T-helper 2 cell (primary cell): Measurements from ENCODE around the gene ST3GAL2.

Experiments
- DNase-seq, 5 experiments: peaks; one replicate each; pipeline versions ENCODE4 v3.0.0 to v3.0.0-alpha.2; 2012 to 2022
- total RNA-seq, 2 donors: gene quantifications; one replicate each; lab custom pipeline; 2026; lab: John Stamatoyannopoulos, UW

Gene ST3GAL2
- 28.7 to 39.2 reads per million in 2 donors for total RNA-seq

GRCh38 chr16:70438969-70439862 lies at the start of gene ST3GAL2:
TSS of gene ST3GAL2 (minus strand) at chr16:70439100. CDS start at chr16:70398530, 40,570 bp downstream.
- peak; percentile 85 to 97 (median 89) for DNase-seq

- DNase-seq: no peak
Observed at GRCh38 chr16:70484867-70485266, 46.0 kb upstream of the ST3GAL2 start.

GRCh38 chr16:70483426-70483825 lies 44.5 kb upstream of the ST3GAL2 start:
- no peak for DNase-seq

- no peak for DNase-seq
Observed at GRCh38 chr16:70482624-70483023, 43.7 kb upstream of the ST3GAL2 start.

GRCh38 chr16:70481929-70482536 lies 43.1 kb upstream of the ST3GAL2 start:
- no peak for DNase-seq

GRCh38 chr16:70480127-70481105 lies 41.5 kb upstream of the ST3GAL2 start:
- DNase-seq: no peak

GRCh38 chr16:70478912-70479341 lies 40.0 kb upstream of the ST3GAL2 start:
- DNase-seq: no peak

GRCh38 chr16:70478169-70478568 lies 39.3 kb upstream of the ST3GAL2 start:
- DNase-seq: no peak

GRCh38 chr16:70476272-70477020 lies 37.5 kb upstream of the ST3GAL2 start:
- peak in 2 of 5 experiments; percentile 5 to 89 for DNase-seq

- no peak for DNase-seq
Observed at GRCh38 chr16:70475054-70475871, 36.4 kb upstream of the ST3GAL2 start.

- no peak for DNase-seq
Observed at GRCh38 chr16:70474320-70475053, 35.6 kb upstream of the ST3GAL2 start.

GRCh38 chr16:70473446-70474319 lies 34.8 kb upstream of the ST3GAL2 start:
- no peak for DNase-seq

- no peak for DNase-seq
Observed at GRCh38 chr16:70472786-70473433, 34.0 kb upstream of the ST3GAL2 start.

- DNase-seq: no peak
Observed at GRCh38 chr16:70470927-70471341, 32.0 kb upstream of the ST3GAL2 start.

GRCh38 chr16:70470141-70470926 lies 31.4 kb upstream of the ST3GAL2 start:
- no peak for DNase-seq

GRCh38 chr16:70468776-70469525 lies 30.1 kb upstream of the ST3GAL2 start:
- DNase-seq: no peak

GRCh38 chr16:70467608-70468007 lies 28.7 kb upstream of the ST3GAL2 start:
- DNase-seq: no peak
